ENCODE data around the gene STAU1.
"Not testable (repeated sequence)": the region's sequence is repeated elsewhere in the genome, so short reads cannot be mapped to it uniquely, and the experiment has no call there.

STAU1 gene

DNA sequence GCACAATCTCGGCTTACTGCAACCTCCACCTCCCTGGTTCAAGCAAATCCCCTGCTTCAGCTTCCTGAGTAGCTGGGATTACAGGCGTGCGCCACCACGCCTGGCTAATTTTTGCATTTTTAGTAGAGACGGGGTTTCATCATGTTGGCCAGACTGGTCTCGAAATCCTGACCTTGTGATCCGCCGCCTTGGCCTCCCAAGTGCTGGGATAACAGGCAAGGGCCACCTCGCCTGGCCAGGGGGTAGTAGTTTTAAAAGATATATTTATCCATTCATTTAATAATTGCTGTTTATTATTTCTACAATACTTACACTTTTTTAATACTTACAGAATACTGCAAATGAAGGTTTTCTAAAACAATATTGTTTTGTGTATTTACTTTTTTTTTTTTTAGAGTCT lies 15.6 kb upstream of the STAU1 start:
- no peak for DNase-seq

DNA sequence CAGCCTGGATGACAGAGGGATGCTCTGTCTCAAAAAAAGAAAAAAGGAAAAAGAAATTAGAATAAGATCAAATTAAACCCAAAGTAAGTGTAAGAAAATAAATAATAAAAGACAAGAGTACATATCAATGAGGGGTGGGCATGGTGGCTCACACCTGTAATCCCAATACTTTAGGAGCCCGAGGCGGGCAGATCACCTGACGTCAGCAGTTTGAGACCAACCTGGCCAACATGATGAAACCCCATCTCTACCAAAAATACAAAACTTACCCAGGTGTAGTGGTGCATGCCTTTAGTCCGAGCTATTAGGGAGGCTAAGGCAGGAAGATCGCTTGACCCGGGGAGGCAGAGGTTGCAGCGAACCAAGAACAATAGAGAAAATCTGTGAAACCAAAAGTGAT lies 14.9 kb upstream of the STAU1 start:
- DNase-seq, result no peak

DNA sequence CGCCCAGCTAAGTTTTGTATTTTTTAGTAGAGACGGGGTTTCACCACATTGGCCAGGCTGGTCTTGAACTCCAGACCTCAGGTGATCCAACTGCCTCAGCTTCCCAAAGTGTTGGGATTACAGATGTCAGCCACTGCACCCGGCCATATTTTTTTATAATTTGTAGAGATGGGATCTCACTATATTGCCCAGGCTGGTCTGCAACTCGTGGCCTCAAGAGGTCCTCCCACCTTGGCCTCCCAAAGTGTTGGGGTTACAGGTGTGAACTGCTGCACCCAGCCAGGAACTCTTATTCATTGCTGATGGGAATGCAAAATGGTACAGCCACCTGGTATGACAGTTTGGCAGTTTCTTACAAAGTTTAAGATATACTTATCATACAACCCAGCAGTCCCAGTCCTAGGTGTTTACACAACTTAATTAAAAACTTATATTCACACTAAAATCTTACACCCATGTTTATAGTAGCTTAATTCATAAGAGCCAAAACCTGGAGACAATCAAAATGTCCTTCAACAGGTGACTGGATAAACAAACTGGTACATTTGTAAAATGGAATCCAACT lies 11.7 kb upstream of the STAU1 start:
- DNase-seq, result no peak

DNA sequence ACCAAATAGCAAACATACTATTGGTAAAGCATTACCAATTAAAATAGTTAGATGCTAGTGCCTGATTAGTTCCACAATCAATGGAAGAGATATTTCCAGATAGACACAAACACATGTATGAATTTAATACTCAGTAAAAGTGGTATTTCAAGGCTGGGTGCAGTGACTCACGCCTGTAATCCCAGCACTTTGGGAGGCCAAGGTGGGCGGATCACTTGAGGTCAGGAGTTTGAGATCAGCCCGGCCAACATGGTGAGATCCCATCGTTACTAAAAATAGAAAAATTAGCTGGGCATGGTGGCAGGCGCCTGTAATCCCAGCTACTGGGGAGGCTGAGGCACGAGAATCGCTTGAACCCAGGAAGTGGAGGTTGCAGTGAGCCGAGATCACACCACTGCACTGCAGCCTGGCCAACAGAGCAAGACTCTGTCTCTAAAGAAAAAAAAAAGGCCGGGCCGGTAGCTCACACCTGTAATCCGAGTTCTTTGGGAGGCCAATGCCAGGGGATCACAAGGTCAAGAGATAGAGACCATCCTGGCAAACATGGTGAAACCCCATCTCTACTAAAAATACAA lies 4.9 kb upstream of the STAU1 start:
- DNase-seq, result not testable (repeated sequence)

DNA sequence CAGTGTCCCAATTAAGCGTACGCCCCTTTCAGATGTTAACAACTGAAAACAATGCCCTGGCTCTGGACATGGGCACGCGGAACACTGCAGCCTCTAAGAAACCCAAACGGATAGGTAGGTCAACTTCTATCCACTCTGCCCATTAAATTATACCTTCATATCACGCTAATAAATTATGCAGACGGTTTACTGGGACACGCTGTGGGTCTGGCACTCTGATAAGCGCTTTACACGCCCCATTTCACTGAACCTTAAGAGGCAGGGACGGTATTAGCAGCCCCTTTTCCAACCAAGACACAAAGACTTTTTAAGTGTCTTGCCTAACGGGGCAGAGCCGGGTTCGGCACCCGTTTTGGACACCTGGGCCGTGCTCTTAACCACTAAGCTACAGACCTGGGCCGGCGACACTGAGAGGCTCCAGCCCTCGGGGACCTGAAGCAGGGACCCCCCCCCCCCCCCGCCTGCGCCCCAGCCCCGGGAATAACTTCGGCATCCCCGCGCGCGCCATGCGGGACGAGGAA lies 744 bp downstream of the STAU1 start:
- DNase-seq, result peak in 1 of 3 donors; percentile 26

DNA sequence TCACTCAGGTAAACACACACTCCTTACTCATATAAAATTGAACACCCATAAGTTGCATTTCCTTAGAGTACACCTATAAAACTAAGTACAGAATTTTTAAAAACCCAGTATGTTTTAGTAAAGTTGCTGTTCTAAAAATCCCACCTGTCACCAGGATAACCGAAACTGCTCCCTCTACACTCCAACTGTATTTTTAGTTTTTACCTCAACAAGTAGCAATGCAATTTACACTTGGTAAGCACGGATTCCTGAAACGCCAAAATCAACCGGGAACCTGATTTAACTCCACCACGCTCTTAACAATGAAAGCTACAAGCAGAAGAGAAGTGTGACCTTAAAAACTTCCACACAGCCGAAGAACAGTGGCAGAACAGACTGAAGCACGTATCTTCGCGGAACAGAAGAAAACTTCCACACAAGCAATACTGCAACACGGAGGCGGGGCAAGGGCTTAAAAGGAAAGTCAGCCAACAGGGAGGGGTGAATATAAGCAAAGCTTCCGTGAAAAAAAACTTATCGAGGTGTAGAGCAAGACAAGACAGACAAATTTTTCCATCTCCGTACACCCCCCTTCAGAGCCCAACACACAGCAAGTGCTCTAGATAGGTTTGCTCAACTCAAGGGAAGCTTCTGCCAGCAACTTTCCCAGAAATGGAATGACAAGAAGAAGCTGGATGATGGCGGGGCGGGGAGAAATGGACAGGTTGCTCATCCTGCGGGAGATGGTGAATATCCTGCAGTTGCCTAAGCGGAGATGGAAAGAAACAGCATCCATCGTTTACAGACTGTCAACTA lies 1.4 kb downstream of the STAU1 start:
- peak; percentile 77 to 81 (median 79) for DNase-seq

DNA sequence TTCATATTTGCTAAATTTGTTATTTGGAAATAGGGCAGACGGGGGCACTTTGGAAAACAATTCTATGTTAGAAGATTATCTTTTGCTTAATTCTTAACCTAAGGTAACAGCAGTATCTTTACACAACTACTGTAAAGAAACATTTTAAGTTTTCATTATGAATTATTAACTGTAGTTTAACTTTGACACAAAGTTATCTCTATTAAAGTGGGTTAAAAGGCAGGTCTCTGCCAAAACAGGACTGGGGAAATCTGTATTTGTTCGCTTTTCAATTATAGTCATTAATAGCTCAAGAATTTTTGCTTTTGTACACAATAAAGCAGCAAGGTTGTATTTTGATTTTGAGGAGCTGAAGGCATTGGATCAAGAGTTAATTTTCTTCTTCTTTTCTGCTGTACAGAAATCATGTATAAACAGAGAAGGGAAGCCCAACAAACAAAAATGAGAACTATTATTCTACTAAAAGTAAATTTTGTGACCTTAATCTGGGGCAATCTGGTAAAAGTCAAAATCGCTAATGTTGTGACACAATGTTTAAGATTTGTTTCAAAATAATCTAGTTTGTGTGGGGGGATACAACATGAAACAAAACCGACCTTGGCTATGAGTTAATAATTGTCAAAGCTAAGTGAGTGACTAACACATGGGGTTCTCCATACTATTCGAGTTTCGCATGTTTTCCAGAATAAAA lies 2.9 kb downstream of the STAU1 start:
- DNase-seq, result peak; percentile 5 to 59 (median 49)

DNA sequence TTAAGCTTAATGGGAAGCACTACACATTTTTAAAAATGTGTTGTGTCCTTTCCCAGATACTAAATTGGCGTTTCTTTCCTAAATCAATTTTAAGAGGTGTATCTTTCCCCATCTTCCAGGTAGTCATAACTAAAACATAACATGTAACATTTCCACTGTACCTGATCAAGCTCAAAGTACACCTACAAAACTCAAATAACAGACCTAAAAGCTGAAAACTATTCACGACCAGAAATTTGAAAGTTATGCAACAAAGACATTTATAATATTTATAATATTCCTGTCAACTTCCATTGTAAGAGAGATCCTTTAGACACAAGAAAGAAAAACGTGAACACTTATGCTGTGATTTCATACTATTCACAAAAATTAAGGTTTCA lies 3.5 kb downstream of the STAU1 start:
- DNase-seq, result no peak

DNA sequence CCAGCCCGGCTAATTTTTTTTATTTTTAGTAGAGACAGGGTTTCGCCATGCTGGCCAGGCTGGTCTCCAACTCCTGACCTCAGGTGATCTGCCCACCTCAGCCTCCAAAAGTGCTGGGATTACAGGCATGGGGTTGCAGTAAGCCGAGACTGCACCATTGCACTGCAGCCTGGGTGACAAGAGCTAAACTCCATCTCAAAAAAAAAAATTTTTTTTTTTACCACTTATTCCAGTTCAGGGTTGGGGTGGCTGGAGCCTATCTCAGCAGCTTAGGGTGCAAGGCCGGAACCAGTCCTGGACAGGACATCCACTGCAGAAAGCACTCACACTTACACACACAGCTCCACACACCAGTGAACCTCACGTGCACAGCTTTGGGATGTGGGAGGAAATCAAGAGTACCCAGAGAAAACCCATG lies 4.0 kb downstream of the STAU1 start:
- DNase-seq, result not testable (repeated sequence)

DNA sequence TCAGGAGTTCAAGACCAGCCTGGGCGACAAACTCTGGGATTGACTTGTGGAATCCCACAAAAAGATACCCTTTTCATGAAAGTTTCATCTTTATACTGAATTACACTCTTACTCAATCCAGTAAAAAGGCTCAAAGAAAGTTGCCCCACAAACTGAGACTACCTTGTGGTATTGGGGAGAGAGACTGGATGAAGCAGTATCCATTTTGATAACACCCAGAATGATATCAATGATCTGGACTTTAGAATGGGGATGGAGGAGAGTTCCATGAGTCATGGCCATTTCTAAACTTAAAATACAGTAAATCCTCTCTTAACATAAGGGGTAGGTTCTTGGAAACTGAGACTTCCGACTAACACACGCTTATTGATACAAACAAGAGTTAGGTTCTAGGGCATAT lies 4.7 kb downstream of the STAU1 start:
- DNase-seq, result no peak

DNA sequence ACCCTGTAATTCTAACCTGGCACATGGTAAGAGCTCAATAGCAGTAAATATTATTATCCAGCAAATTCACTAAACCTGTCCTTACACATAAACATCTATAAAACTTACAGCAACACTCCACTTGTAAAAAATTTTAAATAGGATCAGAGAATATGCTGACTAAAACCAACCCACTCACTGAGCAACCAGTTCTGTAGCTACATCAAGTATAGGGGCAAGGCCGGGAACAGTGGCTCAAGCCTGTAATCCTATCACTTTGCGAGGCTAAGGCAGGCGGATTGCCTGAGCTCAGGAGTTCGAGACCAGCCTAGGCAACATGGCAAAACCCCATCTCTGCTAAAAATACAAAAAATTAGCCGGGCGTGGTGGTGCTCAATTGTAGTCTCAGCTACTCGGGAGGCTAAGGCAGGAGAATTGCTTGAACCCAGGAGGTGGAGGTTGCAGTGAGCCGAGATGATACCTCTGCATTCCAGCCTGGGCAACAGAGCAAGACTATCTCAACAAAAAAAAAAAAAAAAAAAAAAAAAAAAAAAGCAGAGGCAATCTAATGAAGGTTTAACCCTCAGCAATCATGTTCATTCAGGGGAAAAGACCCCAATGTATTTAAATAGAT lies 6.8 kb downstream of the STAU1 start:
- no peak for DNase-seq

DNA sequence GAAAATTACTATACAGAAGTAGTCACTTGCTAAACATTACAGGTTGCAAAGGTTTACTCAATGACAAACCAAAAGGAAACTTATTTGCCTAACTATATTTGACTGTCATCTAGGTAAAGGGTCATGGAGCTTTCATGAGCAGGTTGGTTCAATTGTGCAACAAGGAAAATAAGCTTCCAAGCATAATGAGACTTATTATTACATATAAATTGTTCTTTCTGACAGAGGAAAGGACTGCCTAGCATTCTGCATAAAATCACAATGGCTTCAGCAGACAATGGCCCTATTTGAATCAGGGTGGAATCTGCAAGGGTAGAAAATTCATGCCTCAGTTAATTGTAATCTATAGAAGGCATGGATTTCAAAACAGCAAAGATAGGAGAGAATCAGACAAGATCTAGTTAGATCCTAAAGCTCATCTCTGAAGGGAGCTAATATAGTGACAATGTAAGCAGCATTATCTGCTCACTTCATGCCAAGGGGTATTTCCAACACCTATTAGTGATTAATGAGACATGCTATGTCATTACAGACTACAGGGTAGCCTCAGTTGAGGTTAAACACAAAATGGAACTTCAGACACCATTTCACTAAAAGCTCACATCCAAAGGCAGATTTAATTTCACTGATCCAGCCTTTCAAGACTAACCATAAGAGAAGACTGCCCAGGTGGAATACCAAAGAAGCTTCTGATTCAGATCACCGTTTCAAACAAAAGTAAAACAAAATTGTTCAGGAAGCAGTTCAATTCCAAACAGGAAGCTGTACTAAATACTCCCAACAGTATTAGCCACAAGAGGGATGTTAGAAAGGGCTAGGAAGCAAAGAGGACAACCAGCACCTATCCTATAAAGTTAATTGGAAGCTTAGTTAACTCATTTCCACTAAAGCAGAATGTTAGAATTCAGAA lies 8.5 kb downstream of the STAU1 start:
- DNase-seq, result peak; percentile 7 to 38 (median 29)

DNA sequence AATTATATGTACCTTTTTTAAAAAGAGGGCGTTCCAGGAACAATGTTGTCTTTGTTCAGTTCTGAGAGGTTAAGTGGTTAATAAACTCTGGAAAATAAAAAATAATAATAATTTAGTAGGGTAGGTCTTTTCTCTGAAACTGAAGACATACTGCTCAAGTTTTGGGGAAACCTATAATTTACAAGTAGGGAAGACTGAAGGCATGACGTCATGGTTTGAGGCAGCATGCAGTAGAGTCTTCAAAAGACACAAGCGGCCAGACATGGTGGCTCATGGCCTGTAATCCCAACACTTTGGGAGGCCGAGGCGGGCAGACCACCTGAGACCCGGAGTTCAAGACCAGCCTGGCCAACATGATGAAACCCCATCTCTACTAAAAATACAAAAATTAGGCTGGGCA lies 14.0 kb downstream of the STAU1 start:
- no peak for DNase-seq

DNA sequence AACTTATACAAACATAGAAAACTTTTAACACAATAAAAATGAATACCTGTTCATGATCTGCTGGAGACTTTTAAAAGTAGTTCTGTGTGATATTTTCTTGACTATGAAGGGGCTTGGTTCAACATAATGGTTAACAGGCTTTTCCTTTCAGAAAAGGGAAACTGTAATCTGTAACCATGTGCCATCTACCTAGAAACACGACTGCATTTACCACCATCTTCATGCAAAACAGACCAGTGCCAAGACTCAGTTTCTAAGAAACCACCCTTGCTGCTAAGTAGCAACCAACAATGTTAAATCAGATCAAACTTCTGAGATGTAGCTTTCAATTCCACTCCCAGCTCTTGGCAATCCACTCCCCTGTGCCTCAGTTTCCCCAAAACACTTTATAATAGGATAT lies 15.7 kb downstream of the STAU1 start:
- no peak for DNase-seq

DNA sequence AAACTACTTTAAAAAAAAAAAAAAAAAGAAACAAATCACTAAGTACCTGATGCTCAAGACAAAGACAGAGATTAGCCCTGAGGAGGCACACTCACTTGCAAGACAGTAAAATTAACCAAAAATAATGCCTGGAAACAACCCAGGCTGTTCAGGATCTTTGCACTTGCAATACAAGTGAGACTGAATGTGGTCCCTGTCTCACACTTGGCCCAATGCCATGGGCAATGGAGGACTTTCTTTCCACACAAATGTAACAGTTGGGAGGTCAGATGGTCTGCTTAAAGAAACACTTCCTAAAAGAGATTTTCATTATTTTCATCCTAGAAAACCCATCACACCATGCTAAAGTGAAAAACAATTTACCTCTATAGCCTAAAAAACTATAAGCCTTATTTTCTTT lies 16.2 kb downstream of the STAU1 start:
- no peak for DNase-seq

DNA sequence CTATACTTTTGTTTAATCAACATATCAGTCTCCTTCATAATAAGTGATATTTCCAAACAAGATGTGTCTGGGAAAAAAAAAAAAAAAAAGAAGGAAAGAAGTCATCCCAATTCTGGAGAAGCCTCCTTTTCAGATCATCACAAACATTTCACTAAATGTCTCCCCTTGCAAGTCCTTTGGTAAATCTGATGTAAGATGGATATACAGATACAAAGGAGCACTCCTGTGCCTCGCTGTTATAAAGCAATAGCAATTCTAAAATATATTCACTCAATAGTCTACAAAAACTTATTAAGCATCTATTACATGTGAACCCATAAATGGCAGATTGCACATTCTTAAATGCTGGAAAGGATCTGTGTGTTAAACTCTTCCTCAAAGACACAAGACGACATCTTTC lies 17.4 kb downstream of the STAU1 start:
- DNase-seq, result no peak

DNA sequence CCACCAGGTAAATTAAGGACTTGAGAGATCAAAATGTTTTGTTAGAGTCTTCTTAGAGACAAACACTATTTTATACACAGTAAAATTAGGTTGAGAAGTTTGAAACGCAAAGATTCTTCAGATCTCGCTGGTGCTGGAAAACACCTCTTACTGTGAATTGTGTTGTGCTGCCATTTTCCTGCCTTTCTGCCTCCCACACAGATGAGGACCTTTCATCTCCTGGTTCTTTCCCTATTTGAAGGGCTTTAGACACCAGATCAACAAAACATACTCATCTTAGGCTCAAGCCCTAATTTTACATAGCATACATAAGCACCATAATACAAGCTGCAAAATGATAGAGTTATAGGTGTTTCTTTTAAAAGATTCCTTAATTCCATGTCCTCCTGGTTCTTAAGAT lies 18.6 kb downstream of the STAU1 start:
- no peak for DNase-seq

DNA sequence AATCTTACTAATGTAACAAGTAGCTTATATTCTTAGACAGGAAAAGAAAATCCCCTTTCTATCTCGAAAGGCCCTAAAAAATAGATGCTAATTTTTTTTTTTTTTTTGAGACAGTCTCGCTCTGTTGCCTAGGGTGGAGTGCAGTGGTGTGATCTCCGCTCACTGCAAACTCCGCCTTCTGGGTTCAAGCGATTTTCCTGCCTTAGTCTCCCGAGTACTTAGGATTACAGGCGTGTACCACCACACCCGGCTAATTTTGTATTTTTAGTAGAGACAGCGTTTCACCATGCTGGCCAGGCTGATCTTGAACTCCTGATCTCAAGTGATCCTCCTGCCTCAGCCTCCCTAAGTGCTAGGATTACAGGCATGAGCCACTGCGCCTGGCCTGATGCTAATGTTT lies 19.3 kb downstream of the STAU1 start:
- not testable (repeated sequence) for DNase-seq

DNA sequence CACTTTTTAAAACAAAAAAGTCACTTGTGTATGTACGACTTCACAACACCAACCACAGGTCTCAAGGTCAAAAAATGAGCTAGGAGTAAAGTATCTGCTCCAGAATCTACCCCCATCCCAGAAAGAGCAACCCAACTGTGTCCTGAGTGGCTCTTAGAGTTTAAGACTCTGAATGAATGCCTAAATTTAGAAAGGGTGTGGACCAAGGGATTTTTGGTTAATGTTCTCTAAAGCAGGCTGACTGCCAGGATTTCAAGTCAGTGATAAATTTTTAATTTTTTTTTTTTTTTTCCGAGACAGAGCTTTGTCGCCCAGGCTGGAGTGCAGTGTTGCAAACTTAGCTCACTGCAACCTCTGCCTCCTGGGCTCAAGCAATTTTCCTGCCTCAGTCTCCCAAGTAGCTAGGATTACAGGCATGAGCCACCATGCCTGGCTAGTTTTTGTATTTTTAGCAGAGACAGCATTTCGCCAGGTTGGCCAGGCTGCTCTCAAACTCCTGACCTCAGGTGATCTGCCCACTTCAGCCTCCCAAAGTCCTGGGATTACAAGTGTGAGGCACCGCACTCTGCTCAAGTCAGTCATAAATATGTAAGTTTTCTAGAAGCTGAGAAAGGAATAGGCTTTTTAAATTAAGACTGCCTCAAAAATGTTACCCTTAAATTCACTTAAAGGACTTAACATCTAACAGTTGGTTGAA lies 20.2 kb downstream of the STAU1 start:
- no peak for DNase-seq

DNA sequence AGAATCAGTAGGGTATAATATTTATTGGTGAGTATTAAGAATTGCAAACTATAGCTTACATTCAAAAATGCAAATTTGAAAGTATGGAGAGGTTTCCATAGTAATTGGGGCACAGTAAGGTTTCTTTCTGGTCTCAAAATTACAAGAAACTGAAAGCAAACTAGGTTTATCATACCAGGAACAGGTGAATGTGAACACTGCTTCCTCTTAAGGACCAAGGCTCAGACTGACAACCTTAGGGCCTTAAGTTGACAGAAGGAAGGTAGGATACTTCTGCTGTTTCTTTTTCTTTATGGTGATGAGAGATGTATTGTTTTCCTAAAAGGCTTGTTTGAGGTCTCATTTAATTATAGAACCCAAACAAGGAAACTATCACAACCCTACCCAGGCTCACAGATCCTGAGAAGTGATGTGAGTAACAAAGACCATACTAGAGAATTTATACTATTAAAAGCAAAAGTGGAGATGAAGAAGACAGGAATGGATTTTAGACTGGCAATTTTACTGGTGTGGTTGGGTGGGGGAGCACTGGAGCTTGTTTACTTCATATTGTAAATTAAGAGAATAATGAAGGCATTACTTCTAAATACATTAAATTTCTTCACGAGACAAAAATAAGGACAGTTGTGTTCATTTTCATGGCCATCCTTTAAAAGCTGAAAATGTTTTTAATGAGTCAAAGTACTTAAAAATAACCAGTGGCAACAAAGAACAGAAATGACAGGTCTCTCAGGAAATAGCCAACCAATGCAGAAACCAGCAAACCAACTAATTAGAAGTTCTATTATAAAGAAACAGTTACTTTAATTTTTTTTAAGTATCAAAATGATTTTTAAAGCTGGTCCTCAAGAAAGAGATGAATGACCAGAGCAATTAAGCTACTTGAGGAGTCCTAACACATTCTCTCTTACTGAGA lies 21.3 kb downstream of the STAU1 start:
- DNase-seq, result no peak

All from suppressor macrophage treated with lipopolysaccharide for 1 hour (primary cell).